C4-2B (cell line): ENCODE results near the gene GRK4.
"Not testable (repeated sequence)": the region's sequence is repeated elsewhere in the genome, so short reads cannot be mapped to it uniquely, and the experiment has no call there.

Source experiments
- H3K27ac ChIP-seq: fragments of 450-650 bp; 2 replicates; pipeline ENCODE4 v1.5.1; 2017
- ZFX ChIP-seq: fragments of 450-650 bp; IDR thresholded peaks from 2 replicates; pipeline ENCODE4 v1.6.1; 2017
- TF ChIP-seq, protein P1 (sequence below): fragments of 450-650 bp; conservative IDR thresholded peaks from 2 replicates; pipeline ENCODE4 v1.5.1; 2017; ENCODE audit warnings: mild to moderate bottlenecking

Gene GRK4

DNA sequence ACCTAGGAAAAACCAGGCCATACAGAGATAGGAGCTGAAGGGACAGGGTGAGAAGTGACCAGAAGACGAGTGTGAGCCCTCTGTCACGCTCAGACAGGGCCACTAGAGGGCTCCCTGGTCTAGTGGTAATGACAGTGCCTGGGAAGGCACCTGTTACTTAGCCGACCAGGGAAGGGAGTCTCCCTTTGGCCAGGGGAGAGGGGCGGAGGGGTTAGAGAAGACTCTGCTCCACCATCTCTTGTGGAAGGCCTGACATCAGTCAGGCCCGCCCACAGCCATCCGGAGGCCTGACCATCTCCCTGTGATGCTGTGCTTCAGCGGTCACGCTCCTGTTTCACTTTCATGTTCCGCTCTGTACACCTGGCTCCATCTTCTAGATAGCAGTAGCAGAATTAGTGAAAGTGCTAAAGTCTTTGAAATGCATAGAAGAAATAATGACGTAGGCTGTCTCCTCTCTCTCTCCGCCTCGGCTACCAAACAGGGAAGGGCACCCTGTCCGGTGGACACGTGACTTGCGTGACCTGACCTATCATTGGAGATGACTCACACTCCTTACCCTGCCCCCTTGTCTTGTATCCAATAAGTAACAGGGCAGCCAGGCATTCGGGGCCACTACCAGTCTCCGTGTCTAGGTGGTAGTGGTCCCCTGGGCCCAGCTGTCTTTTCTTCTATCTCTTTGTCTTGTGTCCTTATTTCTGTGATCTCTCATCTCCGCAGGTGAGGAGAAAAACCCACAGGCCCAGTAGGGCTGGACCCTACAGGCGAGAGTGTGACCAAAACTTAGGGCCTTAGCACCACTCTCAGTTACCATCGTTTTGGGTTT is 84.3 kb downstream of the GRK4 start:
- no peak overlapping the region for H3K27ac ChIP-seq
- no peak for TF ChIP-seq ZFX
- TF ChIP-seq, protein P1, sequence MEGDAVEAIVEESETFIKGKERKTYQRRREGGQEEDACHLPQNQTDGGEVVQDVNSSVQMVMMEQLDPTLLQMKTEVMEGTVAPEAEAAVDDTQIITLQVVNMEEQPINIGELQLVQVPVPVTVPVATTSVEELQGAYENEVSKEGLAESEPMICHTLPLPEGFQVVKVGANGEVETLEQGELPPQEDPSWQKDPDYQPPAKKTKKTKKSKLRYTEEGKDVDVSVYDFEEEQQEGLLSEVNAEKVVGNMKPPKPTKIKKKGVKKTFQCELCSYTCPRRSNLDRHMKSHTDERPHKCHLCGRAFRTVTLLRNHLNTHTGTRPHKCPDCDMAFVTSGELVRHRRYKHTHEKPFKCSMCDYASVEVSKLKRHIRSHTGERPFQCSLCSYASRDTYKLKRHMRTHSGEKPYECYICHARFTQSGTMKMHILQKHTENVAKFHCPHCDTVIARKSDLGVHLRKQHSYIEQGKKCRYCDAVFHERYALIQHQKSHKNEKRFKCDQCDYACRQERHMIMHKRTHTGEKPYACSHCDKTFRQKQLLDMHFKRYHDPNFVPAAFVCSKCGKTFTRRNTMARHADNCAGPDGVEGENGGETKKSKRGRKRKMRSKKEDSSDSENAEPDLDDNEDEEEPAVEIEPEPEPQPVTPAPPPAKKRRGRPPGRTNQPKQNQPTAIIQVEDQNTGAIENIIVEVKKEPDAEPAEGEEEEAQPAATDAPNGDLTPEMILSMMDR = peak; percentile 90

DNA sequence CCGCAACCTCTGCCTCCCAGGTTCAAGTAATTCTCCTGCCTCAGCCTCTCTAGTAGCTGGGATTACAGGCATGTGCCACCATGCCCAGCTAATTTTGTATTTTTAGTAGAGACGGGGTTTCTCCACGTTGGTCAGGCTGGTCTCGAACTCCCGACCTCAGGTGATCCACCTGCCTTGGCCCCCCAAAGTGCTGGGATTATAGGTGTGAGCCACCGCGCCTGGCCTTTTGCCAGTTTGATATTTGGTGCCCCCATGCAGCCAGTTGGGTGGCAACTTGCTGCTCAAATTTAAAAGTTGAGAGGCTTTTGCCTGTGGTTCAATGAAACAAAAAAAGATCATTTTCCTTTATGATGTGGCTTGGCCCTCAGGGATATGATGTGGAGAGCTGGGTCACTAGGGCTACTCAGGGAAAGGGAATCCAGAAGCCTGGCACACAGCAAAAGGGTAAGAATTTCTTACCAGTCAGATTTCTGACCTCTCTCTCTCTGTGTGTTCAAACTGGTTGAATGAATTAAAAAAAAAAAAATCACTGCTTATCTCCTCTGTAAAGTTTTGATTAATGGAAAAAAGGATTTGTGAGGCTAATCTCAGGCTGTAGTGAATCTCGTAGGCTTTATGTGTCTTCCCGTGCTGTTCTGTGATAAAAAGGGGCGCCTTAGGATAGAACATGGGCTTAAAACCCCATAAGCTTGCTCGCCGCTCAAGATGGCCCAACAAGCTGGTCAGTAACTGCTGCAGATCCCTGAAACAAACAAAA is 87.9 kb downstream of the GRK4 start:
- not testable (repeated sequence) for H3K27ac ChIP-seq

DNA sequence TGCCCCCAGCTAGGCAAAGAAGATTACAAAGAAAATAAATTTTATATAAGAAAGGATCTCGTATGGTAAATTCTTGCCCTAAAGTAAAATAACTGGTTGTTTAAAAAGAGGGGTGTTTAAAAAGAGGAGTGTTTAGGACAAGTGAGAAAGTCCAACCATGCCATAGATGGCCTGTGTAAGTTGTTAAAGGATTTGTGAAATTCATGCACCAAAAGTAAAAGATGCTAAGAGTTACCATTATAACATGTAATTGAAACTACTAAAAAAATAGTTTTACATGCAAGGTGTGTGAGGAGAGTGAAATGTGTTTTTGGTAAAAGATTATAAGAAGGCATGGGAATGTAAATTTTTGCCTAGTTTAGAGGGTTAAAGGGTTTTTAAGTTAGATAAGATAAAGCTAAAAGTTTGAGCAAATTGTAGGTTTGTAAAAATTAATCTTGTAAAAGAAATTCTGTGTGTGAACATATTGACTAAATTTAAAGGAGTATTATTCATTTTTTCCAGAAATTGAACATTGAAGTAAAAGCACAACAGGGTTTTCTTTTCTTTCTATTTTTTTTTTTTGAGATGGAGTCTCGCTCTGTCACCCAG is 90.9 kb downstream of the GRK4 start:
- no peak for TF ChIP-seq ZFX
- TF ChIP-seq, protein P1 = no peak
- H3K27ac ChIP-seq = no peak overlapping the region

DNA sequence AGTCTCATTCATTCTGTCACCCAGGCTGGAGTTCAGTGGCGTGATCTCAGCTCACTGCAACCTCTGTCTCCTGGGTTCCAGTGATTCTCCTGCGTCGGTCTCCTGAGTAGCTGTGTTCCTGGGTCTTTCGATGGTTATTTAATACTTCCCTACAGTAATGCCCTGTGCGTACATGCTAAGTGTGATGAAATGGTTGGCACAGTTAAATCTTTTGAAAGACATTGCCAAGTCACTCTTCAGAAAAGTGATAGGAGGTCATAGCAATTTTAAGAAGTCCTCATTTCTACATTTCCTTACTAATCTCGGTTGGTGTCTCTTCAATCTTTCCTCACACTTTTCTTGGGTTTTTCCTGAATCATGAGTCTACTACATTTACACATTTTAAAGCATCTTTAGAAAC is 96.6 kb downstream of the GRK4 start:
- TF ChIP-seq, protein P1 = no peak
- TF ChIP-seq ZFX = no peak
- no peak overlapping the region for H3K27ac ChIP-seq

DNA sequence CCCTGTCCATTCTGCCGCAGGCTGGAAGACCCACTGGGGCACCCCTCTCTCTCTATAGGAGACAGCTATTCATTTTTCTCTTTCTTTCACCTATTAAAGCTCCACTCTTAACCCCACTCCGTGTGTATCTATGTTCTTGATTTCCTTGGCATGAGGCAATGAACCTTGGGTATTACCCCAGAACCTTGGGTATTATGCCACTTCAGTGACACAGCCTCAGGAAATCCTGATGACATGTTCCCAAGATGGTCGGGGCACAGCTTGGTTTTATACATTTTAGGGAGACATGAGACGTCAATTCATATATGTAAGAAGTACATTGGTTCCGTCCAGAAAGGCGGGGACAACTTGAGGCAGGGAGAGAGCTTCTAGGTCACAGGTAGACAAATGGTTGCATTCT is 97.6 kb downstream of the GRK4 start:
- no peak overlapping the region for H3K27ac ChIP-seq
- no peak for TF ChIP-seq ZFX
- TF ChIP-seq, protein P1 = no peak

DNA sequence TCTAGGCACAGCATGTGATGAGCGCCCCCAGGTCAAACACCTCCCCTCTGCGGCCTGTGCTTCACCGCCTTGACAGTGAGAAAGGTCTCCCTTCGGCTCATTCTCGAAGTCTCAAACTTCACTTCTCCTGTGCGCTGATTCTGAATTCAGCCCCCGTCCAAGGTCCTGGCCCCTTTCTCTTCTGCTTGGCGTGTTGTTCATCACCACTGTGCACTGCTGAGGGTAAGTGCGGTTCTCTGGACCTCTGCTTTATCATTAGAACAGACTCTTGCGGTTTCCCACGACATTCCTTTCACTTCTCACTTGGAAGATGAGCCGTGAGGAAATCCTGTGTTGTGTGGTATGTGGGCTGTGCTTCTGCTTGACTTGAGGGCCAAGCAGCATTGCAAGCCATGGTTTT is 99.1 kb downstream of the GRK4 start:
- no peak for TF ChIP-seq ZFX
- TF ChIP-seq, protein P1 = no peak
- no peak overlapping the region for H3K27ac ChIP-seq

DNA sequence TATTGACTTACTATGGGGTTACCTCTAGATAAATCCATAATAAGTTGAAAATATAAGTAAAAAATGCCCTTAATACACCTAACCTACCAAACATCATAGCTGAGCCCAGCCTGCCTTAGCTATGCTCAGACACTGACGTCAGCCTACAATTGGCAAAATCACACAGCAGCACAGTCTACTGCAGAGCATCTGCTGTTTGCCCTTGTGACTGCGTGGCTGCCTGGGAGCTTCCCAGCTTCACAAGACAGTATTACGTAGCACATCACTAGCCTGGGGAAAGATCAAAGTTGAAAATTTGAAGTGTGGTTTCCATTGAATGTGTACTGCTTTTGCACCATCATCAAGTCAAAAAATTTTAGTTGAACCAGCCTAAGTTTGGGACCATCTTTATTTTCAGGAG is 102.2 kb downstream of the GRK4 start:
- H3K27ac ChIP-seq = no peak overlapping the region
- TF ChIP-seq, protein P1 = no peak
- TF ChIP-seq ZFX = no peak
